LNCAP (cell line): Measurements from ENCODE around the gene PDCD7.

Source experiments
- CTCF ChIP-seq: fragments of 450-650 bp; IDR thresholded peaks from 2 replicates; pipeline ENCODE4 v1.5.1; 2017; ENCODE audit warnings: mild to moderate bottlenecking

The PDCD7 gene

GRCh38 chr15:65084500-65085206, 49.0 kb downstream of the PDCD7 start:
- no peak for TF ChIP-seq CTCF

- TF ChIP-seq CTCF: no peak
Observed at GRCh38 chr15:65083262-65083701, 50.3 kb downstream of the PDCD7 start.

GRCh38 chr15:65082303-65082953, 51.2 kb downstream of the PDCD7 start:
- TF ChIP-seq CTCF: no peak

- no peak for TF ChIP-seq CTCF
Observed at GRCh38 chr15:65081758-65082157, 51.9 kb downstream of the PDCD7 start.

- TF ChIP-seq CTCF: no peak
Observed at GRCh38 chr15:65081270-65081669, 52.3 kb downstream of the PDCD7 start.

- TF ChIP-seq CTCF: no peak
Observed at GRCh38 chr15:65079580-65079979, 54.0 kb downstream of the PDCD7 start.

- peak; percentile 29; the same call in 1 of the 2 replicates for TF ChIP-seq CTCF
Observed at GRCh38 chr15:65077981-65078352, 55.6 kb downstream of the PDCD7 start.
